ENCODE measurements around the gene RRBP1. TPM values are rescaled to one million over a fixed set of nuclear protein-coding genes. Genes with fewer than 3 reads are reported as not detected.

Gene RRBP1
- total and polyA plus RNA-seq, 2 of the 4 experiments (the other 2 are of a cell fraction): 90.2 to 136 TPM

DNA sequence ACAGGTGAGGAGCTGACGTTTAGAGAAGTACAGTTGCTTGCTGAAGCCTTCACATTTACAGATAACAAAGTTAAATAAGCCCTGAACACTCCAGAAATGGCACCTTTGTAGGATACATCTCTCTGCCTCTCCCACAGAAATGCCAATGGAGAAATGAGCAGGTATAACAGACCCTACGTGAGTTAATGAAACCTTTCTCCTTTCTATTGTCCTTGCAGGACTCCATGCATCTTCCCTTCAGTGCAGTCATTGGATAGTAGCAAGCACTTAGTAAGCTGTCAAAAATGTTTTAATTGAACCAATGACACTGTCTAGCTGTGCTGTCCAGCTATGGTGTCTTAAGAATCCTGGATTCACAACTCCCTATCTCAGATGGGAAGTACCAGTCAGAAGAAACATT is 8.1 kb upstream of the RRBP1 start:
- H3K4ac ChIP-seq (ENCODE audit: low read depth, low read length): no peak overlapping the region
- H3K4me3 ChIP-seq (ENCODE audit: insufficient read depth, low read depth, low read length): no peak overlapping the region
- H3K4me1 ChIP-seq (ENCODE audit: control insufficient read depth, insufficient read depth, low read length): peaks cover 2% of the 10 kb centered on the region; the same call in 1 of the 2 replicates
- H3K56ac ChIP-seq (ENCODE audit: extremely low read depth, insufficient read depth, low read length): no peak overlapping the region
- H3K9ac ChIP-seq (ENCODE audit: low read depth, low read length): no peak overlapping the region
- ATAC-seq (ENCODE audit: low read depth) (no peak), DNase-seq (no peak)
- 0 out of 2 replicates have a peak overlapping the region, but pooled peaks have one; percentile 42 for H2BK20ac ChIP-seq (ENCODE audit: low read depth, low read length)
- H4K91ac ChIP-seq (ENCODE audit: insufficient read depth, low read depth, low read length): no peak overlapping the region
- H3K23ac ChIP-seq (ENCODE audit: low read depth, low read length): no peak overlapping the region; the same call in 1 of the 2 replicates
- H3K36me3 ChIP-seq (ENCODE audit: control insufficient read depth, insufficient read depth, low read length): no peaks in the 10 kb centered on the region
- H2AK5ac ChIP-seq (ENCODE audit: low read depth, low read length): no peak overlapping the region
- 0 out of 2 replicates have a peak overlapping the region, but pooled peaks have one; percentile 37 for H3K14ac ChIP-seq (replicated peaks; ENCODE audit: low read depth, low read length)
- no peak overlapping the region for H2AFZ ChIP-seq (replicated peaks; ENCODE audit: low read length, poor library complexity)
- no CpG with 5 or more reads among the region's 2 CpGs for WGBS, 2 experiments (ENCODE audit: extremely low coverage in 2 of 2, insufficient read length in 1 of 2)
- H3K9me3 ChIP-seq (ENCODE audit: control insufficient read depth, insufficient read depth, low read length): peaks cover 12% of the 10 kb centered on the region
- H3K4me2 ChIP-seq (ENCODE audit: low read depth, low read length): no peak overlapping the region
- H3K18ac ChIP-seq (ENCODE audit: low read depth, low read length): peak overlapping the region; percentile 20; the same call in 1 of the 2 replicates
- in situ Hi-C loops (cut with MboI; ENCODE audit: low sequenced_read_pairs): no loop called here
- CTCF ChIA-PET: no interaction called here
- no peaks in the 10 kb centered on the region for H3K9me1 ChIP-seq (ENCODE audit: insufficient read depth, low read length)
- no peaks in the 10 kb centered on the region for H3K79me1 ChIP-seq (ENCODE audit: low read depth in 1 of 2, low read length in 2 of 2)
- H3K27ac ChIP-seq (ENCODE audit: insufficient read depth, low read length): no peak overlapping the region
- dilution Hi-C loops (cut with HindIII; ENCODE audit: low sequenced_read_pairs, unreplicated experiment): no loop called here
- intact Hi-C loops (cut with micrococcal nuclease): no loop called here
- POLR2A ChIA-PET (ENCODE audit: unreplicated experiment): no interaction called here
- no peak overlapping the region for H2AK9ac ChIP-seq (replicated peaks; ENCODE audit: low read depth, low read length, poor library complexity)
- H2BK5ac ChIP-seq (ENCODE audit: low read depth, low read length, poor library complexity, severe bottlenecking): no peak overlapping the region
- H4K5ac ChIP-seq (ENCODE audit: low read depth, low read length): no peak overlapping the region
- H2BK15ac ChIP-seq (ENCODE audit: low read depth, low read length): no peak overlapping the region
- H4K20me1 ChIP-seq (ENCODE audit: insufficient read depth, low read length): no peaks in the 10 kb centered on the region
- H3K27me3 ChIP-seq (ENCODE audit: control insufficient read depth, insufficient read depth, low read length): peaks cover 5% of the 10 kb centered on the region
- BruUV-seq (replicated peaks): no TSS peak
- TF ChIP-seq CHD1 (IDR thresholded peaks at IDR 0.05; ENCODE audit: low read depth, low read length) (no peak), BHLHE40 (IDR thresholded peaks at IDR 0.05; ENCODE audit: low read depth, low read length) (no peak), USF2 (IDR thresholded peaks at IDR 0.05; ENCODE audit: low read depth, low read length) (no peak), RAD21 (IDR thresholded peaks at IDR 0.05; ENCODE audit: low read length) (no peak)
- no peak overlapping the region for H2BK120ac ChIP-seq (ENCODE audit: low read depth, low read length)
- H4K8ac ChIP-seq (ENCODE audit: low read depth in 2 of 2, low read length in 2 of 2): no peak overlapping the region
